A549 treated with Mapracorat at 1 μM for 4 hours (cell line): Measurements from ENCODE around the gene CYB5B. TPM values are rescaled to one million over a fixed set of nuclear protein-coding genes. Genes with fewer than 3 reads are reported as not detected.

Experiments
- total RNA-seq: library from RNA; stranded (reverse); fragments of 200-300 nt; extraction: Qiagen RNA extraction; gene quantifications from 5 replicates; pipeline ENCODE4 v1.2.3, GENCODE V29; 2022

Gene CYB5B
- total RNA-seq = 196 to 229 TPM (median 205 TPM) in 5 replicates

DNA sequence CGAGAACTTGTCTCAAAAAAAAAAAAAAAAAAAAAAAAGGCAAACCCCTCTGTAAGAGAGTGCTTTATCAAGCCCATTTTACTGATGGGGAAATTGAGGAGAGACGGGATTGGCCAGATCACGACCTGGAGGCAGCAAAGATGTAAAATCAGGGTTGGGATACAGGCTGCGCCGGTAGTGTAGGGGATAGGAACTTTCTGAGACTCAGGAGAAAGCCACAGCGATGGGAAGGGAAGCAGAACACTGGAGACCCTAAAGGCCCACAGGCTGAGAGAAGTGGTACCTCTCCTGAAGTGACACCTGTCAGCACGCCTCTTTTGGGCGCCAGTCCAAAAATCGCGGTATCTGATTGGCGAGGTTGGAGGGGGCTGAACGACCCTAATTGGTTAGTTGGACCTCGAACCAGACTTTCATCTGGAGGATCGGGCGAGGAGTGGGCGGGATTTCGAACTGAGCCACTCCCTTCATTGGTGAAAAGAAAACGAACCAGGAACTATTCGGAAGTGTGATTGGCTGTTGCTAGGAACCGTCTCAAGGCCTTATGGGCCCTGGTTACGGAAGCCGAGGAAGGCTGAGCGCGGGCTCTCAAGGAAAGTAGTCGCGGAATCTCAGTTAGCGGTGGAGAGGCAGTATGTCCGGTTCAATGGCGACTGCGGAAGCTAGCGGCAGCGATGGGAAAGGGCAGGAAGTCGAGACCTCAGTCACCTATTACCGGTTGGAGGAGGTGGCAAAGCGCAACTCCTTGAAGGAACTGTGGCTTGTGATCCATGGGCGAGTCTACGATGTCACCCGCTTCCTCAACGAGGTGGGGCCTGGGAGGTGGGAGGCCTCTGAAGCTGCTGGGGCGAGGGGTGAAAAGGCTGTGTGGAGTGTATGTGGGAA lies at the start of gene CYB5B:
Gene CYB5B (plus strand): TSS at position 567 of the 882 bp plus-strand sequence. CDS start 65 bp downstream, at position 632.

Other genes with a start within 250 kb of the CYB5B start
- gene SNTB2, start 237.5 kb upstream of the CYB5B start, total RNA-seq = 6.5 to 9.8 TPM (median 7.4 TPM) in 5 replicates
- 30.5 to 32.2 TPM (median 31.7 TPM) in 5 replicates for gene VPS4A, start 113.3 kb upstream of the CYB5B start, total RNA-seq
- 20.4 to 40.7 TPM (median 39.0 TPM) in 5 replicates for gene PDF, start 94.0 kb upstream of the CYB5B start, total RNA-seq
- 18.7 to 26.1 TPM (median 25.7 TPM) in 5 replicates for gene COG8, start 85.1 kb upstream of the CYB5B start, total RNA-seq
- gene NIP7, start 84.8 kb upstream of the CYB5B start, total RNA-seq = 51.1 to 64.9 TPM (median 55.8 TPM) in 5 replicates
- not detected in 5 replicates for gene TMED6, start 72.8 kb upstream of the CYB5B start, total RNA-seq
- gene TERF2, start 38.6 kb upstream of the CYB5B start, total RNA-seq = 22.4 to 24.9 TPM (median 23.4 TPM) in 5 replicates
- gene NFAT5, start 141.3 kb downstream of the CYB5B start, total RNA-seq = 4.0 to 7.1 TPM (median 5.7 TPM) in 5 replicates